Upper lobe of left lung (tissue), 4 donors: ENCODE results near the gene MEPCE.

Experiments used
- EP300 ChIP-seq, 4 donors: sonication (generic); formaldehyde crosslinking; IDR thresholded peaks; one replicate each; pipeline ENCODE4 v1.5.1; 2017; ENCODE audit warnings: antibody characterized with exemption in 4 of 4, control low read depth in 2 of 4
- POLR2A ChIP-seq, 4 donors: fragments of 450-650 bp; IDR thresholded peaks; one replicate each; pipeline ENCODE4 v1.5.1; 2016 to 2017; ENCODE audit warnings: antibody characterized with exemption in 4 of 4, mild to moderate bottlenecking in 2 of 4
- POLR2AphosphoS5 ChIP-seq, 2 donors: sonication (generic); formaldehyde crosslinking; IDR thresholded peaks; one replicate each; pipeline ENCODE4 v1.5.1; 2017; ENCODE audit warnings: antibody characterized with exemption in 2 of 2
- TF ChIP-seq, protein P1 (sequence below), 6 experiments: fragments of 450-650 bp in 4 of 6; fragments of 200-600 bp in 2 of 6; sonication (generic) in 2 of 6; IDR thresholded peaks; one replicate each; pipeline ENCODE4 v1.5.1; 2016 to 2019; ENCODE audit warnings: antibody characterized with exemption in 6 of 6

DNA sequence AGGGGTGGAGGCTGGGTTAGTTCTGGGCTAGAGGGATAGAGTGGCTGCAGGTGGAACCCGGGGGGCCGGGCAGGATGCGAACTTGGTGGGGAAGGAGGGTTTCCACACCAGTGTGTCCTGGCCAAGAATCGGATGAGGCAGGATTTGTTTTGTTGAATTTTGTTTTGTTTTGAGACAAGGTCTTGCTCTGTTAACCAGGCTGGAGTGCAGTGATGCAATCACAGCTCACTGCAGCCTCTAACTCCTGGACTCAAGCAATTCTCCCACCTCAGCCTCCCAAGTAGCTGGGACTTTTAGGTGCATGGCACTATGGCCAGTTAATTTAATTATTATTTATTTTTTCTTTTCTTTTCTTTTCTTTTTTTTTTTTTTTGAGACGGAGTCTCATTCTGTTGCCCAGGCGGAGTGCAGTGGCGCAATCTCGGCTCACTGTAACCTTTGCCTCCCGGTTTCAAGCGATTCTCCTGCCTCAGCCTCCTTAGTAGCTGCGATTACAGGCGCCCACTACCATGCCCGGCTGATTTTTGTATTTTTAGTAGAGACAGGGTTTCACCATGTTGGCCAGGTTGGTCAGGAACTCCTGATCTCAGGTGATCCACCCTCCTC is 19.7 kb downstream of the MEPCE start:
- TF ChIP-seq, protein P1, sequence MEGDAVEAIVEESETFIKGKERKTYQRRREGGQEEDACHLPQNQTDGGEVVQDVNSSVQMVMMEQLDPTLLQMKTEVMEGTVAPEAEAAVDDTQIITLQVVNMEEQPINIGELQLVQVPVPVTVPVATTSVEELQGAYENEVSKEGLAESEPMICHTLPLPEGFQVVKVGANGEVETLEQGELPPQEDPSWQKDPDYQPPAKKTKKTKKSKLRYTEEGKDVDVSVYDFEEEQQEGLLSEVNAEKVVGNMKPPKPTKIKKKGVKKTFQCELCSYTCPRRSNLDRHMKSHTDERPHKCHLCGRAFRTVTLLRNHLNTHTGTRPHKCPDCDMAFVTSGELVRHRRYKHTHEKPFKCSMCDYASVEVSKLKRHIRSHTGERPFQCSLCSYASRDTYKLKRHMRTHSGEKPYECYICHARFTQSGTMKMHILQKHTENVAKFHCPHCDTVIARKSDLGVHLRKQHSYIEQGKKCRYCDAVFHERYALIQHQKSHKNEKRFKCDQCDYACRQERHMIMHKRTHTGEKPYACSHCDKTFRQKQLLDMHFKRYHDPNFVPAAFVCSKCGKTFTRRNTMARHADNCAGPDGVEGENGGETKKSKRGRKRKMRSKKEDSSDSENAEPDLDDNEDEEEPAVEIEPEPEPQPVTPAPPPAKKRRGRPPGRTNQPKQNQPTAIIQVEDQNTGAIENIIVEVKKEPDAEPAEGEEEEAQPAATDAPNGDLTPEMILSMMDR (IDR thresholded peaks at IDR 0.05): no peak
- TF ChIP-seq EP300 (IDR thresholded peaks at IDR 0.05) (no peak), POLR2AphosphoS5 (IDR thresholded peaks at IDR 0.05) (no peak), POLR2A (IDR thresholded peaks at IDR 0.05) (no peak)
